H1 (cell line): ENCODE results near the gene GSTT2. TPM values are rescaled to one million over a fixed set of nuclear protein-coding genes. Genes with fewer than 3 reads are reported as not detected.

Experiments
- CTCF ChIA-PET: fragments of 300-600 bp; sonication (Branson Sonifier 250); formaldehyde crosslinking; loops from one replicate; lab custom pipeline; 2021; ENCODE audit not compliant: partially characterized antibody; lab: Charles Lee
- POLR2A ChIA-PET: fragments of 300-600 bp; sonication (Branson Sonifier 250); formaldehyde crosslinking; loops from one replicate; lab custom pipeline; 2021; ENCODE audit warnings: inconsistent platforms; ENCODE audit not compliant: partially characterized antibody; lab: Charles Lee
- DNase-seq, 2 experiments: peaks; one replicate each; pipeline versions ENCODE4 v3.0.0 to v3.0.0-alpha.2; 2010 to 2022; ENCODE audit warnings: low spot score in 2 of 2, low read depth in 1 of 2, mixed read lengths in 1 of 2
- FAIRE-seq: peaks from 2 replicates; lab custom pipeline; 2011; peaks lifted over from hg19 to GRCh38; lab: Jason Lieb, UNC
- H2AFZ ChIP-seq: 2 replicates; pipeline ENCODE4 v1.8.1; 2012; ENCODE audit warnings: low read length, inconsistent platforms
- H2AK5ac ChIP-seq: 2 replicates; pipeline ENCODE4 v1.6.1; 2013; ENCODE audit warnings: low read depth, low read length
- H2BK120ac ChIP-seq: replicated peaks from 2 replicates; pipeline ENCODE3; 2013; ENCODE audit warnings: low read depth, low read length, inconsistent platforms
- H2BK12ac ChIP-seq: 2 replicates; pipeline ENCODE4 v1.6.1; 2013; ENCODE audit warnings: low read depth, low read length
- H2BK15ac ChIP-seq: 2 replicates; pipeline ENCODE4 v1.6.1; 2013; ENCODE audit warnings: low read length
- H2BK20ac ChIP-seq: 2 replicates; pipeline ENCODE4 v1.6.1; 2013; ENCODE audit warnings: low read length
- H2BK5ac ChIP-seq: 2 replicates; pipeline ENCODE4 v1.6.1; 2013; ENCODE audit warnings: low read depth, low read length
- H3K14ac ChIP-seq: 2 replicates; pipeline ENCODE4 v1.6.1; 2013; ENCODE audit warnings: inconsistent platforms; ENCODE audit not compliant: insufficient read length
- H3K18ac ChIP-seq: 2 replicates; pipeline ENCODE4 v1.6.1; 2013; ENCODE audit warnings: low read length; ENCODE audit errors: extremely low read depth
- H3K23ac ChIP-seq: 2 replicates; pipeline ENCODE4 v1.6.1; 2013; ENCODE audit warnings: inconsistent platforms; ENCODE audit not compliant: insufficient read length
- H3K23me2 ChIP-seq: 2 replicates; pipeline ENCODE4 v1.6.1; 2013; ENCODE audit warnings: low read depth, low read length
- H3K27ac ChIP-seq: 2 replicates; pipeline ENCODE4 v1.6.1; 2011; ENCODE audit warnings: low read depth, low read length, inconsistent platforms
- H3K27me3 ChIP-seq, 4 experiments: replicated peaks in 1 of 4; 1 replicate in 1 of 4; 2 replicates in 3 of 4; pipeline versions ENCODE4 v1.6.1 to v1.8.1; 2011 to 2013; ENCODE audit warnings: low read length in 3 of 4, mild to moderate bottlenecking in 3 of 4, inconsistent platforms in 2 of 4, mixed read lengths in 2 of 4, moderate library complexity in 1 of 4; ENCODE audit not compliant: control insufficient read depth in 3 of 4, insufficient read depth in 3 of 4; ENCODE audit errors: extremely low read depth in 1 of 4
- H3K36me3 ChIP-seq, 4 experiments: 2 replicates each; pipeline versions ENCODE4 v1.6.1 to v1.8.1; 2011 to 2013; ENCODE audit warnings: mild to moderate bottlenecking in 4 of 4, low read length in 3 of 4, moderate library complexity in 2 of 4, control low read depth in 1 of 4, inconsistent platforms in 1 of 4; ENCODE audit not compliant: insufficient read depth in 4 of 4, control insufficient read depth in 2 of 4
- H3K4ac ChIP-seq: replicated peaks from 2 replicates; pipeline ENCODE3; 2013; ENCODE audit warnings: low read length, low read depth, mixed read lengths, inconsistent platforms; ENCODE audit not compliant: insufficient read length
- H3K4me1 ChIP-seq, 4 experiments: replicated peaks in 1 of 4; 1 replicate in 1 of 4; 2 replicates in 3 of 4; pipeline versions ENCODE4 v1.6.1 to v1.8.1; 2011 to 2013; ENCODE audit warnings: low read length in 3 of 4, inconsistent platforms in 2 of 4, mixed read lengths in 1 of 4; ENCODE audit not compliant: insufficient read depth in 4 of 4, control insufficient read depth in 3 of 4
- H3K4me2 ChIP-seq, 2 experiments: 2 replicates each; pipeline versions ENCODE4 v1.6.1 to v1.8.1; 2011 to 2013; ENCODE audit warnings: low read depth in 2 of 2, low read length in 2 of 2, control low read depth in 1 of 2, inconsistent platforms in 1 of 2, mild to moderate bottlenecking in 1 of 2; ENCODE audit not compliant: insufficient read depth in 1 of 2
- H3K4me3 ChIP-seq, 4 experiments: fragments of 200-600, 300-600 bp in 1 of 4; sonication (generic), shearing (Covaris generic), sonication (Bioruptor Twin) in 1 of 4; 2 replicates each; pipeline versions ENCODE4 v1.5.1 to v1.8.1; 2011 to 2016; ENCODE audit warnings: low read length in 4 of 4, low read depth in 3 of 4, control low read depth in 2 of 4, inconsistent platforms in 2 of 4, mild to moderate bottlenecking in 2 of 4, mixed read lengths in 1 of 4, moderate library complexity in 1 of 4; ENCODE audit not compliant: insufficient read depth in 2 of 4; ENCODE audit errors: extremely low read depth in 1 of 4
- H3K56ac ChIP-seq: replicated peaks from 2 replicates; pipeline ENCODE3; 2013; ENCODE audit warnings: low read depth, mild to moderate bottlenecking, mixed read lengths, low read length, inconsistent platforms; ENCODE audit not compliant: insufficient read length
- H3K79me1 ChIP-seq: 2 replicates; pipeline ENCODE4 v1.6.1; 2013; ENCODE audit warnings: low read depth, low read length, control low read depth
- H3K79me2 ChIP-seq, 2 experiments: 2 replicates each; pipeline versions ENCODE4 v1.6.1 to v1.8.1; 2012 to 2013; ENCODE audit warnings: low read length in 2 of 2, mild to moderate bottlenecking in 2 of 2, inconsistent platforms in 1 of 2; ENCODE audit not compliant: insufficient read depth in 2 of 2, control insufficient read depth in 1 of 2
- H3K9ac ChIP-seq, 4 experiments: replicated peaks in 1 of 4; 1 replicate in 1 of 4; 2 replicates in 3 of 4; pipeline versions ENCODE4 v1.6.1 to v1.8.1; 2011 to 2013; ENCODE audit warnings: low read depth in 3 of 4, low read length in 3 of 4, control low read depth in 2 of 4, mild to moderate bottlenecking in 2 of 4, moderate library complexity in 2 of 4, inconsistent platforms in 1 of 4; ENCODE audit errors: extremely low read depth in 1 of 4
- H3K9me3 ChIP-seq, 2 experiments: 2 replicates each; pipeline versions ENCODE4 v1.6.1 to v1.8.1; 2012 to 2013; ENCODE audit warnings: mild to moderate bottlenecking in 2 of 2, moderate library complexity in 2 of 2, control low read depth in 1 of 2, inconsistent platforms in 1 of 2, low read depth in 1 of 2, low read length in 1 of 2, mixed read lengths in 1 of 2; ENCODE audit not compliant: insufficient read depth in 2 of 2
- H4K20me1 ChIP-seq, 2 experiments: replicated peaks in 1 of 2; 2 replicates each; pipeline versions ENCODE3 to v1.8.1; 2011 to 2013; ENCODE audit warnings: inconsistent platforms in 2 of 2, low read length in 2 of 2, mild to moderate bottlenecking in 1 of 2; ENCODE audit not compliant: insufficient read depth in 2 of 2, control insufficient read depth in 1 of 2
- H4K5ac ChIP-seq: 2 replicates; pipeline ENCODE4 v1.6.1; 2013; ENCODE audit warnings: low read length, low read depth, mixed read lengths, inconsistent platforms; ENCODE audit not compliant: insufficient read length
- H4K8ac ChIP-seq: 2 replicates; pipeline ENCODE4 v1.8.0; 2013; ENCODE audit warnings: mild to moderate bottlenecking, moderate library complexity, low read length, inconsistent platforms; ENCODE audit not compliant: insufficient read depth; ENCODE audit errors: extremely low read depth
- H4K91ac ChIP-seq: replicated peaks from 2 replicates; pipeline ENCODE3; 2013; ENCODE audit warnings: low read length, mixed read lengths, inconsistent platforms; ENCODE audit not compliant: insufficient read length
- ASH2L ChIP-seq: fragments of 200-600, 300-600 bp; sonication (generic); IDR thresholded peaks from one replicate; pipeline ENCODE4 v1.7.1; 2017; ENCODE audit warnings: low read length
- BRCA1 ChIP-seq: IDR thresholded peaks from 2 replicates; pipeline ENCODE4 v1.6.1; 2012; ENCODE audit warnings: low read depth, low read length, improper control_type of control experiment
- EGR1 ChIP-seq: IDR thresholded peaks from 2 replicates; pipeline ENCODE4 v1.6.1; 2011; ENCODE audit warnings: low read depth, low read length, borderline replicate concordance
- FOSL1 ChIP-seq: IDR thresholded peaks from 2 replicates; pipeline ENCODE4 v1.6.1; 2011; ENCODE audit warnings: mild to moderate bottlenecking, low read depth, low read length, moderate library complexity; ENCODE audit not compliant: insufficient read depth
- GTF2F1 ChIP-seq: IDR thresholded peaks from 2 replicates; pipeline ENCODE4 v1.6.1; 2012; ENCODE audit warnings: low read depth, low read length, improper control_type of control experiment, borderline replicate concordance
- JUND ChIP-seq: IDR thresholded peaks from 2 replicates; pipeline ENCODE4 v1.6.1; 2011; ENCODE audit warnings: mild to moderate bottlenecking, improper control_type of control experiment, low read length
- KDM4A ChIP-seq: IDR thresholded peaks from one replicate; pipeline ENCODE4 v1.7.1; 2012; ENCODE audit warnings: low read depth, mild to moderate bottlenecking, moderate library complexity, low read length, inconsistent platforms; ENCODE audit not compliant: severe bottlenecking
- RBBP5 ChIP-seq: IDR thresholded peaks from 2 replicates; pipeline ENCODE4 v1.7.1; 2012; ENCODE audit warnings: low read depth, mild to moderate bottlenecking, inconsistent platforms, low read length, moderate library complexity, borderline replicate concordance
- RFX5 ChIP-seq: IDR thresholded peaks from 2 replicates; pipeline ENCODE4 v1.6.1; 2011; ENCODE audit warnings: low read depth, low read length, improper control_type of control experiment, borderline replicate concordance
- RXRA ChIP-seq: IDR thresholded peaks from 2 replicates; pipeline ENCODE4 v1.6.1; 2011; ENCODE audit warnings: low read depth, mild to moderate bottlenecking, low read length, moderate library complexity; ENCODE audit not compliant: insufficient read depth
- SP1 ChIP-seq: IDR thresholded peaks from 2 replicates; pipeline ENCODE4 v1.6.1; 2011; ENCODE audit warnings: low read depth, low read length
- SP2 ChIP-seq: IDR thresholded peaks from 2 replicates; pipeline ENCODE4 v1.6.1; 2012; ENCODE audit warnings: mild to moderate bottlenecking, low read length, inconsistent platforms
- TAF7 ChIP-seq: optimal IDR thresholded peaks from 2 replicates; pipeline ENCODE3; 2011; ENCODE audit warnings: low read depth, mild to moderate bottlenecking, inconsistent platforms, low read length, moderate library complexity, borderline replicate concordance
- TCF12 ChIP-seq: IDR thresholded peaks from 2 replicates; pipeline ENCODE4 v1.6.1; 2011; ENCODE audit warnings: low read depth, mild to moderate bottlenecking, low read length
- TEAD4 ChIP-seq: IDR thresholded peaks from 2 replicates; pipeline ENCODE4 v1.6.1; 2012; ENCODE audit warnings: low read depth, low read length, inconsistent platforms, mixed read lengths
- YY1 ChIP-seq: IDR thresholded peaks from 2 replicates; pipeline ENCODE4 v1.6.1; 2011; ENCODE audit warnings: low read depth, mild to moderate bottlenecking, low read length
- WGBS, 2 experiments: shearing (Covaris generic) in 1 of 2; methylation state at CpG; one replicate each; pipeline versions ENCODE4 v1.1.6 to v1.1.7; 2013 to 2015; ENCODE audit warnings: low lambda C conversion rate in 2 of 2, mixed read lengths in 2 of 2, inconsistent platforms in 1 of 2, low coverage in 1 of 2, missing lambda C conversion rate in 1 of 2; ENCODE audit not compliant: insufficient replicate concordance in 2 of 2, insufficient coverage in 1 of 2, insufficient read length in 1 of 2; ENCODE audit errors: extremely low coverage in 1 of 2, missing lambda C conversion rate in 1 of 2; 5-methylcytosine and 5-hydroxymethylcytosine counted together
- polyA plus RNA-seq, 7 experiments: library from polyadenylated mRNA; depleted of rRNA in 3 of 7; stranded (reverse) in 5 of 7; unstranded in 2 of 7; fragments of >200 nt in 5 of 7; fragments of 200-250 nt in 2 of 7; gene quantifications; 1 replicate in 5 of 7; 2 replicates in 1 of 7; 4 replicates in 1 of 7; pipeline versions ENCODE4 v1.2.1 to v1.2.3, GENCODE V29; 2011 to 2013; ENCODE audit warnings: missing spikeins in 2 of 7, mixed read lengths in 2 of 7
- total RNA-seq: library from RNA; stranded (reverse); fragmentation: NEBNext Ultra II Directional; extraction: Animal tissue kit (Norgen Biotek cat#: 25700); gene quantifications from 2 replicates; pipeline ENCODE4 v1.2.1, GENCODE V29; 2021

The GSTT2 gene
- total and polyA plus RNA-seq, 2 of the 8 experiments (the other 6 are each of a cell fraction or from before 2014, with no cell fraction given), result 1.1 to 1.5 TPM

DNA sequence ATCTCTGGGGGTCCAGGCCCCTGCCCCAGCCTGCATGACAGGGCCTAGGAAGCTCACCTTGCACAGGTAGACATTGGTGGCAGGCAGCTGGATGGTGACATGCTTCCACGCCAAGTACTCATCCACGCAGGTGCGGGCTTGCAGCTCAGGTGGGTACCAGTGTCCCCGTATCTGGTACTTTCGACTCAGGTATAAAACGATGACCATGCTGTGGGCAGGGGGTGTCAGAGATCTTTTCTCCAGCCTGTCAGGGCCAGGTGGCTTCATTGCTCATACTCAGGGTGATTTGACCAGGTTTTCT lies 26.9 kb downstream of the GSTT2 start:
- H3K4me1 ChIP-seq, result no peaks in the 10 kb centered on the region; a peak in 2 of 7 replicates
- no peak overlapping the region for H3K4ac ChIP-seq
- no peak overlapping the region for H4K5ac ChIP-seq
- no peaks in the 10 kb centered on the region for H4K20me1 ChIP-seq
- no peak overlapping the region for H4K91ac ChIP-seq
- no peak overlapping the region for H3K27ac ChIP-seq
- DNase-seq (no peak), FAIRE-seq (no peak)
- no peak overlapping the region for H2BK5ac ChIP-seq
- H4K8ac ChIP-seq, result no peak overlapping the region
- H3K56ac ChIP-seq, result no peak overlapping the region
- no peaks in the 10 kb centered on the region for H3K36me3 ChIP-seq
- no peak overlapping the region for H2BK20ac ChIP-seq
- ChIA-PET CTCF (interaction anchor here (1.2 kb wide), 1 partner anchor 19 kb away, joined by 3 read pairs; no protein-coding TSS in a partner anchor), POLR2A (no interaction called here)
- no peak overlapping the region for H3K18ac ChIP-seq
- H3K79me1 ChIP-seq, result no peaks in the 10 kb centered on the region
- WGBS, 2 experiments, result 87% methylated on average over 6 of the region's 6 CpGs; no CpG with 5 or more reads in 1 of the 2 experiments
- TF ChIP-seq GTF2F1 (no peak), RFX5 (no peak), RXRA (no peak), ASH2L (no peak), SP1 (no peak), JUND (no peak), EGR1 (no peak), RBBP5 (no peak), TCF12 (no peak), BRCA1 (no peak), YY1 (no peak), KDM4A (no peak), TEAD4 (no peak), FOSL1 (no peak), SP2 (no peak), TAF7 (no peak)
- peaks cover 0 to 4% of the 10 kb centered on the region in 2 experiments; a peak in 2 of 4 replicates for H3K79me2 ChIP-seq
- 0 out of 2 replicates have a peak overlapping the region, but pooled peaks have one; percentile 1 for H2AK5ac ChIP-seq
- H3K23me2 ChIP-seq, result peaks cover 6% of the 10 kb centered on the region; the same call in 1 of the 2 replicates
- peaks cover 0 to 3% (median 0%) of the 10 kb centered on the region in 4 experiments; a peak in 3 of 7 replicates for H3K27me3 ChIP-seq
- no peak overlapping the region for H3K9ac ChIP-seq
- no peak overlapping the region for H2AFZ ChIP-seq
- H3K23ac ChIP-seq, result no peak overlapping the region
- no peak overlapping the region for H2BK120ac ChIP-seq
- H3K4me2 ChIP-seq, result no peak overlapping the region
- H3K14ac ChIP-seq, result no peak overlapping the region
- no peak overlapping the region for H3K4me3 ChIP-seq
- H3K9me3 ChIP-seq, result no peaks in the 10 kb centered on the region
- peak overlapping the region; percentile 1; the same call in 1 of the 2 replicates for H2BK12ac ChIP-seq
- peak overlapping the region; percentile 76; the same call in 1 of the 2 replicates for H2BK15ac ChIP-seq
